ENCODE results near the gene CDC42BPB.

CDC42BPB gene

DNA sequence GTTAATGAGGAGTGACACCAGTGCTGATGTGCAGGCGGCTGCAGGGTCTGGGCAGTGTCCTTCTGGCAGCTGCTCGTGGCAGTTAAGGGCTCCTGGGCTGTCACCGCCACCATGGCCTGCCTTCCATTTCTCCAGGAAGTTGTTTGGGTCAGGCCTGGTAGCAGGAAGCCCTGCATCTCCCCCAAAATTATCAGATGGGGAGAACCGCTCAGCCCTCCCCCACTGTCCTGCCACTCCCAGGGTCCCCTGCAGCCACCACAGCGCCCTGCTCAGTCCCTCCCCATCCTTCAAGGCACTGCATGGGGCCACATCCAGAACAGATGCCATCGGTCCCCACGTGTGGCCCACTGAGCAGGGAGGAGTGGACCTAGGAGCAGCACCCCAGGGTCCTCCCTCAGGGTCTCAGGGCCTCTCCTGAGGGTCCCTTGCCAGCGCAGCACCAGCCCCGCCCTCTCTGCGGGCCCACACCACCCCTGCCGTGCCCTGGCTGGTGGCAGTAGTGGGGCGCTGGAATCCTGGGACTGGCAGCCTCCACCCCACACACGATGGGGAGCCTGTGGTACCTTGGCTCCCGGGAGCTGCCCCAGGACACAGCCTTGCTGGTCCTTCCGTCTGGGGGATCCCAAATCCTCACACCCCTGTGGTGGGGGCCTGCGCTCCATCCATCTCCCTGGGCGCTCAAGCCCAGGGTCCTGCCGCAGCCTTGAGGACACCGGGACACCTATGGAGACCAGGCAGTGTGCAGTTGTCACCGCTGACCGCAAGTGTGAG is 145.2 kb downstream of the CDC42BPB start:
- H3K27me3 ChIP-seq (ENCODE audit: control insufficient read depth, insufficient read depth, low read length), result no peaks in the 10 kb centered on the region
- no peak overlapping the region for H3K27ac ChIP-seq (ENCODE audit: low read length)
- H3K36me3 ChIP-seq (ENCODE audit: control insufficient read depth, low read depth, low read length), result no peaks in the 10 kb centered on the region
- H3K9ac ChIP-seq (ENCODE audit: low read length), result no peak overlapping the region
- no peak overlapping the region for H3K4me3 ChIP-seq (ENCODE audit: low read length)
- H3K4me1 ChIP-seq (ENCODE audit: control insufficient read depth, low read depth, low read length), result no peaks in the 10 kb centered on the region
- H3K9me3 ChIP-seq (ENCODE audit: control insufficient read depth, low read depth, low read length), result no peaks in the 10 kb centered on the region

DNA sequence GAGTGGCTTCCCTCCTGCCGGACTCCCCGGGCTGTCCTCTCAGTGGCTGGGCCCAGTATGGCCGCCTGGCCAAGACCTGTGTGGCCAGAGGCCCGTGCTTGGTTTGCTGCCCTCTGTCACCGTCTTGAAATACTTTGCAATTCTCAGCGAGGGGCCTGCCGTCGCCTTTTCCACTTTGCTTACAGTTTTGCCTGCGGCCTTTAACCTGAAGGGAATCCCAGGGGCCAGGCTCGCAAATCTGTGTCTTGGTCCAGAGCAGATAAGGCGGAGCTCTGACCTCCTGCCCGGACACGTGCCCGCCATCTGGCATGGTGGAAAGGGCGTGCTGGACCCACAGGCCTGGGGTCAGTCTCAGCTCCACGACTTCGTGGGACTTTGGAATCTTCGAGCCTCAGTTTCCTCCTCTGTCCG is 145.8 kb downstream of the CDC42BPB start:
- H3K27me3 ChIP-seq (ENCODE audit: control insufficient read depth, insufficient read depth, low read length), result no peaks in the 10 kb centered on the region
- no peaks in the 10 kb centered on the region for H3K36me3 ChIP-seq (ENCODE audit: control insufficient read depth, low read depth, low read length)
- H3K9ac ChIP-seq (ENCODE audit: low read length), result no peak overlapping the region
- H3K4me1 ChIP-seq (ENCODE audit: control insufficient read depth, low read depth, low read length), result no peaks in the 10 kb centered on the region
- H3K4me3 ChIP-seq (ENCODE audit: low read length), result no peak overlapping the region
- no peaks in the 10 kb centered on the region for H3K9me3 ChIP-seq (ENCODE audit: control insufficient read depth, low read depth, low read length)
- no peak overlapping the region for H3K27ac ChIP-seq (ENCODE audit: low read length)

DNA sequence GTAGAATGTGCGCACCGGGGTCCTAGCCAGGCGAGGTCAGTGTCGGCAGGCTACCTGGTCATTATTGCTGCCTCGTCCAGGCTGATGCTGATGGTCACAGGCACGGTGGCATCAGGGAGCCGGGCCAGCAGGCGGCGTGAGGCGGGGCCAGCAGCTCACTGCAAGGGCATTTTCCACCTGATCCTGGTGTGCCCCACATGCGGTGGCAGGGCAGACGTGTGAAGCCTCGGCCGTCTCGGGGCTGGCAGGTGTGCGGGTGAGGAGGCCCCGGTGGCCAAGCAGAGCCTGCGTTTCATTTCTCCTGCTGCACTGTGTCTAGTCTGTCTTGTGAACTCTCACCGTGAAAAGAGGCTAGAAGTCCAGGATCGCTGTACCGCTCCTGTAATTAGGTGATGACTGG is 146.9 kb downstream of the CDC42BPB start:
- Histone ChIP-seq H3K4me1 (ENCODE audit: control insufficient read depth, low read depth, low read length) (no peaks in the 10 kb centered on the region), H3K9ac (ENCODE audit: low read length) (no peak overlapping the region), H3K27ac (ENCODE audit: low read length) (no peak overlapping the region), H3K9me3 (ENCODE audit: control insufficient read depth, low read depth, low read length) (no peaks in the 10 kb centered on the region), H3K36me3 (ENCODE audit: control insufficient read depth, low read depth, low read length) (peaks cover 3% of the 10 kb centered on the region), H3K4me3 (ENCODE audit: low read length) (no peak overlapping the region), H3K27me3 (ENCODE audit: control insufficient read depth, insufficient read depth, low read length) (no peaks in the 10 kb centered on the region)

DNA sequence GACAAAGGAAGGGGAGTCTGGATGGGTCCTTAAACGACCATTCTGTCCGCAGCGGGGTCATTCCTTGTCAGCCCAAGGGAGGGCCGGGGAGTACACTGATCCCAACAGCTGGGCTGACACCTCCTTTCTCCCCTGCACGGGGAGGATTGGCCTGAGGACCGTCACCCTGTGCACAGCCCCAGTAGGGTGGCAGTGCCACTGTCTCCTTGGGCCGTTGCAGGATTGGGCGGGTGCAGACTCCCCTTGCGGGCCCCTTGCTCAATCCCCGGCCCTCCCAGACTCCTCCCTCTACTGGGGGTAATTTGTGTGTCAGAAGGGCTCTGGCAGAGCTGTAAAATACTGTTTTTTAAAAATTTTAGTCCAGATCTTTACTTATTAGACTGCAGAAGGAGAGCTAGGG is 147.4 kb downstream of the CDC42BPB start:
- Histone ChIP-seq H3K27ac (ENCODE audit: low read length) (no peak overlapping the region), H3K27me3 (ENCODE audit: control insufficient read depth, insufficient read depth, low read length) (no peaks in the 10 kb centered on the region), H3K9ac (ENCODE audit: low read length) (no peak overlapping the region), H3K36me3 (ENCODE audit: control insufficient read depth, low read depth, low read length) (peaks cover 3% of the 10 kb centered on the region), H3K9me3 (ENCODE audit: control insufficient read depth, low read depth, low read length) (no peaks in the 10 kb centered on the region), H3K4me1 (ENCODE audit: control insufficient read depth, low read depth, low read length) (no peaks in the 10 kb centered on the region), H3K4me3 (ENCODE audit: low read length) (no peak overlapping the region)

- H3K36me3 ChIP-seq (ENCODE audit: control insufficient read depth, low read depth, low read length), result peaks cover 3% of the 10 kb centered on the region
- no peak overlapping the region for H3K4me3 ChIP-seq (ENCODE audit: low read length)
- no peaks in the 10 kb centered on the region for H3K9me3 ChIP-seq (ENCODE audit: control insufficient read depth, low read depth, low read length)
- no peak overlapping the region for H3K9ac ChIP-seq (ENCODE audit: low read length)
- H3K27me3 ChIP-seq (ENCODE audit: control insufficient read depth, insufficient read depth, low read length), result no peaks in the 10 kb centered on the region
- H3K4me1 ChIP-seq (ENCODE audit: control insufficient read depth, low read depth, low read length), result no peaks in the 10 kb centered on the region
- H3K27ac ChIP-seq (ENCODE audit: low read length), result no peak overlapping the region
Measured at GRCh38 chr14:102909462-102909861, 147.9 kb downstream of the CDC42BPB start.

GRCh38 chr14:102908766-102909455 is 148.4 kb downstream of the CDC42BPB start:
- no peak overlapping the region for H3K9ac ChIP-seq (ENCODE audit: low read length)
- H3K27ac ChIP-seq (ENCODE audit: low read length), result no peak overlapping the region
- H3K4me1 ChIP-seq (ENCODE audit: control insufficient read depth, low read depth, low read length), result no peaks in the 10 kb centered on the region

GRCh38 chr14:102907980-102908730 is 149.2 kb downstream of the CDC42BPB start:
- no peak overlapping the region for H3K4me3 ChIP-seq (ENCODE audit: low read length)
- H3K9ac ChIP-seq (ENCODE audit: low read length), result no peak overlapping the region
- peaks cover 3% of the 10 kb centered on the region for H3K36me3 ChIP-seq (ENCODE audit: control insufficient read depth, low read depth, low read length)
- no peaks in the 10 kb centered on the region for H3K9me3 ChIP-seq (ENCODE audit: control insufficient read depth, low read depth, low read length)
- H3K27me3 ChIP-seq (ENCODE audit: control insufficient read depth, insufficient read depth, low read length), result no peaks in the 10 kb centered on the region
- H3K27ac ChIP-seq (ENCODE audit: low read length), result no peak overlapping the region
- H3K4me1 ChIP-seq (ENCODE audit: control insufficient read depth, low read depth, low read length), result no peaks in the 10 kb centered on the region

More at GRCh38 chr14:102908766-102909455, 148.4 kb downstream of the CDC42BPB start:
- no peaks in the 10 kb centered on the region for H3K9me3 ChIP-seq (ENCODE audit: control insufficient read depth, low read depth, low read length)
- peaks cover 3% of the 10 kb centered on the region for H3K36me3 ChIP-seq (ENCODE audit: control insufficient read depth, low read depth, low read length)
- H3K4me3 ChIP-seq (ENCODE audit: low read length), result no peak overlapping the region
- H3K27me3 ChIP-seq (ENCODE audit: control insufficient read depth, insufficient read depth, low read length), result no peaks in the 10 kb centered on the region

DNA sequence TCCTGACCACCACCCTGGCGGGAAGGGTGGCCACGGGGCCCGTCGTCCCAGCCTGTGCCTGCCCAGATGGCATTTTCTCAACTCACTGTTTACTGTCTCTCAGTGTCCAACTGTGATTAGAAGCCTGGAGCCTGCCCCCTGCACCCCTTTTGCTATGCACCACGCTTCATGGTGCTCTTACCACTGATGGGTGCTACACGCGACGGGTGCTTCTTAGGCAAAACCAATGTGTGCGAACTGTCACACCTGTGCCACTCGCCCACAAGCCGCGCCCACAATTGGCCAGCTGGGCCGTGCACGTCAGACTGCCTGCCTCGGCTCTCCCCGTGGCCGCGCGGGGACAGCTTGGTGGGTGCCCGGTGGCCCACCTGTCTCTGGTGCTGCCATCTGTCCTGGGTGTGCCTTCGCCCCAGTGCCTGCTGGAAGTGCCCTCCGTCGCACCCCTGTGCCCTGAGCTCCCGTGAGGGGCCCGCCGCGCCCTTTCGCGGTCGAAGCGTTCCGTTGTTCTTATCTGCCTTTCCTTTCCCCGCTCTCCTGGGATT is 150.0 kb downstream of the CDC42BPB start:
- H3K9ac ChIP-seq (ENCODE audit: low read length), result no peak overlapping the region
- H3K4me1 ChIP-seq (ENCODE audit: control insufficient read depth, low read depth, low read length), result no peaks in the 10 kb centered on the region
- no peaks in the 10 kb centered on the region for H3K9me3 ChIP-seq (ENCODE audit: control insufficient read depth, low read depth, low read length)
- H3K4me3 ChIP-seq (ENCODE audit: low read length), result no peak overlapping the region
- H3K27ac ChIP-seq (ENCODE audit: low read length), result no peak overlapping the region
- peaks cover 3% of the 10 kb centered on the region for H3K36me3 ChIP-seq (ENCODE audit: control insufficient read depth, low read depth, low read length)
- no peaks in the 10 kb centered on the region for H3K27me3 ChIP-seq (ENCODE audit: control insufficient read depth, insufficient read depth, low read length)

GRCh38 chr14:102906616-102907302 is 150.6 kb downstream of the CDC42BPB start:
- H3K4me1 ChIP-seq (ENCODE audit: control insufficient read depth, low read depth, low read length), result no peaks in the 10 kb centered on the region
- no peak overlapping the region for H3K4me3 ChIP-seq (ENCODE audit: low read length)
- H3K27ac ChIP-seq (ENCODE audit: low read length), result no peak overlapping the region
- H3K9ac ChIP-seq (ENCODE audit: low read length), result no peak overlapping the region
- peaks cover 3% of the 10 kb centered on the region for H3K36me3 ChIP-seq (ENCODE audit: control insufficient read depth, low read depth, low read length)
- no peaks in the 10 kb centered on the region for H3K27me3 ChIP-seq (ENCODE audit: control insufficient read depth, insufficient read depth, low read length)
- no peaks in the 10 kb centered on the region for H3K9me3 ChIP-seq (ENCODE audit: control insufficient read depth, low read depth, low read length)

DNA sequence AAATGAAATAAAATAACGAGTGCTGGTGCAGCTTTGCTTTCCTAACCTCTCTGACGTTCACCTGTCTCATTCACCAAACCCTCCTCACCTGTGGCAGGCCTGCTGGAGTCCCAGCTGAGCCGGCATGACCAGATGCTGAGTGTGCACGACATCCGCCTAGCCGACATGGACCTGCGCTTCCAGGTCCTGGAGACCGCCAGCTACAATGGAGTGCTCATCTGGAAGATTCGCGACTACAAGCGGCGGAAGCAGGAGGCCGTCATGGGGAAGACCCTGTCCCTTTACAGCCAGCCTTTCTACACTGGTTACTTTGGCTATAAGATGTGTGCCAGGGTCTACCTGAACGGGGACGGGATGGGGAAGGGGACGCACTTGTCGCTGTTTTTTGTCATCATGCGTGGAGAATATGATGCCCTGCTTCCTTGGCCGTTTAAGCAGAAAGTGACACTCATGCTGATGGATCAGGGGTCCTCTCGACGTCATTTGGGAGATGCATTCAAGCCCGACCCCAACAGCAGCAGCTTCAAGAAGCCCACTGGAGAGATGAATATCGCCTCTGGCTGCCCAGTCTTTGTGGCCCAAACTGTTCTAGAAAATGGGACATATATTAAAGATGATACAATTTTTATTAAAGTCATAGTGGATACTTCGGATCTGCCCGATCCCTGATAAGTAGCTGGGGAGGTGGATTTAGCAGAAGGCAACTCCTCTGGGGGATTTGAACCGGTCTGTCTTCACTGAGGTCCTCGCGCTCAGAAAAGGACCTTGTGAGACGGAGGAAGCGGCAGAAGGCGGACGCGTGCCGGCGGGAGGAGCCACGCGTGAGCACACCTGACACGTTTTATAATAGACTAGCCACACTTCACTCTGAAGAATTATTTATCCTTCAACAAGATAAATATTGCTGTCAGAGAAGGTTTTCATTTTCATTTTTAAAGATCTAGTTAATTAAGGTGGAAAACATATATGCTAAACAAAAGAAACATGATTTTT is 151.9 kb downstream of the CDC42BPB start:
- no peak overlapping the region for H3K27ac ChIP-seq (ENCODE audit: low read length)
- no peak overlapping the region for H3K9ac ChIP-seq (ENCODE audit: low read length)
- no peaks in the 10 kb centered on the region for H3K4me1 ChIP-seq (ENCODE audit: control insufficient read depth, low read depth, low read length)
- H3K36me3 ChIP-seq (ENCODE audit: control insufficient read depth, low read depth, low read length), result peaks cover 3% of the 10 kb centered on the region
- H3K27me3 ChIP-seq (ENCODE audit: control insufficient read depth, insufficient read depth, low read length), result no peaks in the 10 kb centered on the region
- no peak overlapping the region for H3K4me3 ChIP-seq (ENCODE audit: low read length)
- H3K9me3 ChIP-seq (ENCODE audit: control insufficient read depth, low read depth, low read length), result no peaks in the 10 kb centered on the region
